GM19328 (cell line): ENCODE data around the gene SLC8A1.

Source experiments
- ATAC-seq: cut with Tn5 transposase; IDR thresholded peaks from one replicate; pipeline ENCODE4 v1.9.1; 2021; ENCODE audit warnings: mild to moderate bottlenecking, moderate library complexity; ENCODE audit not compliant: unreplicated experiment

Gene SLC8A1

DNA sequence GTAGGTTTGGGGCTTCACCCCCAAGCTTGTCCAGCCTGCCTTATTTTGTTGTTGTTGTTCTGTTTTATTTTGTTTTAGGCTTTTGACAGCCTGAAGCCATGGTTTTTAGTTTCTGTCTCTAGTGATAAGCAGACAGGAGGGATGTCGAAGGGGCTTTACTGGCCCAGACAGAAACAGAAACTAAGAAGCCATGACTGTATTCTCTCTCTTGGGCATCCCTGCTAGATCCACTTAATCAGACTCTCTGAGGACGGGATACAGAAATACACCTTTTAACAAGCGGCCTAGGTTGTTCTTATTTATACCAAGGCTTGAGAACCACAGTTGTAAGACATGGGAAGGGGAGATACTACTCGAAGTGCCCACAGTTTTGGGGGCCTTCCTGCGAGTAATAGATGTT lies 330.9 kb downstream of the SLC8A1 start:
- no peak for ATAC-seq

DNA sequence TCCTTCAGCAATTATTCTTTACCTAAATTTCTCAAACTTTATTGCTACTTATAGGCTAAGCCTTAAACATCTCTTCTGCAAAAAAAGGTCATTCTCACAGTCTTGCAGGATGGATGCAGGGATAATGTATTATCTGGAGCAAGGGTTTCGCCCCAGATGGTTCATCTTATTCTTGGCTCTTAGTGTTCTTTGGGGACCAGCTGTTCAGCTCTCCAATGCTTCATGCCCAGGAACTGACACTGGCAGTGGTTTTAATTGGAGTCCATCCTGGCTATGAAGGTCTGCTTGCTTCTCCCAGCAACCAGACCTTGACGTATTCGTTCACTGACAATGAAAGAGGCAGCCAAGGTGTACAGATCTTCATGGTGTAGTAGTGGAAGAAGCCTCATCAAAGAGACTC lies 331.9 kb downstream of the SLC8A1 start:
- no peak for ATAC-seq

DNA sequence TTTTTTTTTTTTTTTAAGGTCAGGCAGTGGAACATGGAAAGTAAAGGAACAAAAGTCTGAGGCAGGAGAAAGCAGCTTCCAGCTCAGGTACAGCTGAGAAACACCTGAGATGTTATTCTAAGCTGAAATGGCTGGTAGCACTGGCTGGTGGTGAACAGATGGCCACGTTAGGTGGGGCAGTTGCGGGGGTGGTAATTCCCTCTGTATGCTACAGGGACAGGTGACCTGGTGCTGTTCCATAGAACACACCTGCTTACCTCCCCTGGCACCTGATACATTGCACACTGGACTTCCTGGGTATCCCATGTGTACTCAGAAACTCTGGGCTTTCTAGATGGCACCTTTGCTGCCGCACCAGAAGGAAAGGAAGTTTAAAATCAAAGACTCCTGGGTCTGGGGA lies 333.3 kb downstream of the SLC8A1 start:
- no peak for ATAC-seq

DNA sequence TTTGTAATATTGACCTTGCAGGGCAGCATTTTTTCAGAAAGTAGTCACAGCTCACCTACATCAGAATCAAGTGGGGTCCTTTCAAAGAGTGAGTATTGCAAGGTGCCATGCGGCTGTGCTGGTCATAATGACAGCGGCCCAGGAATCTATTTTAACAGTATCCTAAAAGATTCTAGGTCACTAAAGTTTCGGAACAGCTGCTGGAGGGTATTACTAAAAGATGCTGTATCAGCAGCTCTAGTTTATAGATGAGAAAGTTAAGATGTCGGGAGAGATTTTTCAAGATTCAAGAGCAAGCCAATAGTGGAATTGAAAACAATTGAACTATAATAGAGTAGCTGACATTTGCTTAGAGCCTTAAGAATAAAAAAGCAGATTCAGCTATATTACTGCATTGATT lies 336.0 kb downstream of the SLC8A1 start:
- ATAC-seq, result no peak

DNA sequence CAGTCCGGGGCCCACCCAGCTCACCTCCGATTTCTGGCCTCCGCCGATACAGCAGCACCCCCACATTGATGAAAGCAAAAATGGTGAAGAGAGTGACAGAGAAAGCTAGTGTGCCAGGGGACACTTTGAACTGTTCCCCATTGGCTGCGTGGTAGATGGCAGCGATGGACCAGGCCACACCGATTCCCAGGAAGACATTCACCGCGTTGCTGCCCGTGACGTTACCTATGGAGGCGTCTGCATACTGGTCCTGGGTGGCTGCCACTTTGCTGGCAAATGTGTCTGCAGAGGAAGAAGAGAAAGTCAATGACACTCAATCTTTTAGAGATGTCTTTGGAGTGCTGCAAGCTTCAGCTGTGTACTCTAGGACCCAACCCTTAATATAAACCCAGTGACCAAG lies 336.5 kb downstream of the SLC8A1 start:
- ATAC-seq, result no peak

DNA sequence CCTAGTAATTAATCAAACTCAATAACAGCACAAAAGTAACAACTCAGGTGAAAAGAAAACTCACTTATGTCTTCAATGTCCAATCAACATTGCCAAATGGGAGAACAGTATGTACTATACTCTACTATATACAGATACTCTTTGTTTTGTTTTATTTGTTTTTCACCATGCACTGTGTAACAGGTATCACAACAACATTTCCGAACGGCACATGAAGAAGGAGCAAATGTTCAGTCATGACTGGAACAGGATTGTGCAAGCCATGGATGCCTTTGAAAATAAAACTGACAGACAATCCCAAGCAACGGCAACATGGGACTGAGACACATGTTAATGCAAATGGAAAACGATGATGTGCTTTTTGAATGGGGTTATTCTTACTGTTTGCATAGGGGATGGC lies 337.9 kb downstream of the SLC8A1 start:
- ATAC-seq, result no peak

DNA sequence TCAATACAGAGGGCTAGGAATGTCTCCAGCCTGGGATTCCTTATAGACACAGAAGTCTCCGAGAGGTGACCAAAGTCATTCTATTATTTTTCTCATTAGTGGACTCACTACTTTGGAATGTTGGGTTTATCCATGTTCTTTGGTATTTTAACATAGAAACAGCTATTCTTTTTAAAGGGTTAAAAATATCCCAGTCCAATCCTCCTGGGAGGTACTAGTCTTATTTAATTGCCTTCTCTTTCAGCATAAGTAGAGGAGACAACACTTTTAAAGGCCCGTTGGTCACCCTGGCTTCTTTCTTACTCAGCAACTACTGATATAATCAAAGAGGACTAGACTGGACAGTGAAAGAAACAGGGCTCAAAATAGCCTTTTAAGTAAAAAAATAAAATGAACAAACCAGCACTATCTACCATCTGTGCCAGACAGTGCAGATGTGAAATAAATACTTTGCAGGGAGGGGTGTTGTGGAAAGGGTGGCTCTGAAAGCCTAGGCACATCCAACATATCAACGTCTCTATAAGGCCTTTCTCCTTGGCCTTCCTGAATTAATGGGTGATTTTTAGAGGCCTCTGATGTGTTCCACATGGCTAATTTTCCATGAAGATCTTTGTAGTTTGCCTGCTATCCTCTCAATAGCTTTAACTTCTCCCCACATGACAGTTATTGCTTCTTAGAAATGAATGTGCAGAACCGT lies 338.5 kb downstream of the SLC8A1 start:
- ATAC-seq, result no peak

DNA sequence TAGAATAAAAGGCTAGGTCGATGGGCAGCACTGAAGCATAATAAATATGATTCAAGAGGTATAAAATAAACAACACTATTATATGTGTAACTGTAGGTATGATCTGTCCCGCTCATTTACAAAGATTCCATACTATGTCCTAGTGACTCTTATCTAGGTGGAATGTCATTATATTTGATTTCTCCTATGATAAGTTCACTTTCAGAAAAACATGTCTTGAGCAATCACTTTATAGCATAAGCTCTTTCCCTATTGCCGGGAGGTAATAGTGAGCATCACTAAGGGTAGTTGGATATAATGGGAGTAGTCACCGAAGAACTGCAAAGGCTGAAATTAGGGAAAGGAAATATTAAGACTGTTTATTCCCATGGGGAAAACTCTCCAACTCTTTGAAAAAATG lies 342.5 kb downstream of the SLC8A1 start:
- ATAC-seq, result no peak

DNA sequence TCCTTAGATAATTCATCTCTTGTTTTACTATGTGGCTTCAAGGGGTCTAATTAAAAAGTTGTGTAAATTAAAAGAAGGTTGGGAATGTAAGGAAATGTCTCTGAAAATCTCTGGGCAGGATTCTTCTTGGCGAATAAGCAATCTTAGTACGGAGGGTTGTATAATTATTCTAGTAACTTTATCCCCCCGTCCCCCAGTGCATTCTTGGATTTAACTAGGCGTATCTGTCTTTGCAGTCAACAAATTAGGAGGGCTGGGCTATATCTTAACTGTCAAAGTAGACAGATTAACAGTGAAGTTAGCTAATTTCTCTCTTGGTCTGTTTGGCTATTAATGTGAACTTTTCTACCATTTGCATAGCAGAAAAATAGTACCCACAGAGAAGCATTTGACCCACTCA lies 343.0 kb downstream of the SLC8A1 start:
- no peak for ATAC-seq

DNA sequence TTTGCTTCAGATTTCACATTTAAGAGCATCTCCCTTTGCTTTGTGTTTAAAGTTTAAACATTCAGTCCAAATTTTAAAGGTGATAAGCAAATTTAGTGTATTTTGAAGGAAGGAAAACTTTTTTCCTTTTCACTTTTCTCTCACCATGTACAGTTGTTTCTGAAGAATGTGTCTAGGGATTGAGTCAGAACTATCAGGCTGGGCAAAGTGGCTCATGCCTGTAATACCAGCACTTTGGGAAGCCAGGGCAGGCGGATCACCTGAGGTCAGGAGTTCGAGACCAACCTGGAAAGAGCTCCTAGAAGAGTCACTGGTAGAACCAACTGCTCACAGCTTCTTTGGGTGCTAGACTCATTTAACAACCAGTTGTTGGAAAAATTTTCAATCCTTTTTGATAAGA lies 345.8 kb downstream of the SLC8A1 start:
- ATAC-seq, result no peak

DNA sequence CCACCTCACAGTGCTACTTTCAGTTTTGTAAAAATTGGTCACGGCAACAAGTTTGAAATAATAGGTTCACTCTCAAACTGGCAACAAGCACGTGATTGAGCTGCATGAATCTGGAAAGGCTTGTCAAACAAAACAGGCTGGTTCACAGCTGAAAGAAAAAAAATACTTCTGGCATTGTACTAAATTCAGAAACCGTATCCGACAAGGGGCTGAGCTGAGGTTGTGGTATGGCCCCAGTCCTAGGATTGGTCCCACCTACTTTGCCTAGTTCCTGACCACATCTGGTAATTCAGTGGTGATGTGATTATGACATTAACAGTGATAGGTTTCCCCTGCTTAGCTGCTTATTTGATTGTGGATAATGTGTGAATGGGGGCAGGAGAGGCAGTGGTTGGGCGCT lies 346.3 kb downstream of the SLC8A1 start:
- ATAC-seq, result no peak

DNA sequence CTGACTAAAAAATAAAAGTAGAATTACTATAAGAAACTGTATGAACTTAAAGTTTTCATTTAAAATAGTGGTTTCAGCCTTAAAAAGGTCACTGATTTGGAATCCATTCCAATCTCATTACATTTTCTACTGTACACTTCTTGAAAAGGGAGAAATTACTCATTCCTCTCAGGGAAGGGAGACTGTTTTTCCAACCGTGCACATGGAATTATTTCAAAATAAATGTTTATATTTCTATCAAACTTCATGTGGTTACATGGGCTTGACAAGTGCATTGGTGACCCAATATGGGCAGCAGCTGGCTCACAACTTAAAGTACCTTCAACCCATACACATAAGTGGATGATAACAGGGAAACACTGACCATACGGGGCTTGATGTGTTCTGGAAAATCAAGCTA lies 348.3 kb downstream of the SLC8A1 start:
- no peak for ATAC-seq

DNA sequence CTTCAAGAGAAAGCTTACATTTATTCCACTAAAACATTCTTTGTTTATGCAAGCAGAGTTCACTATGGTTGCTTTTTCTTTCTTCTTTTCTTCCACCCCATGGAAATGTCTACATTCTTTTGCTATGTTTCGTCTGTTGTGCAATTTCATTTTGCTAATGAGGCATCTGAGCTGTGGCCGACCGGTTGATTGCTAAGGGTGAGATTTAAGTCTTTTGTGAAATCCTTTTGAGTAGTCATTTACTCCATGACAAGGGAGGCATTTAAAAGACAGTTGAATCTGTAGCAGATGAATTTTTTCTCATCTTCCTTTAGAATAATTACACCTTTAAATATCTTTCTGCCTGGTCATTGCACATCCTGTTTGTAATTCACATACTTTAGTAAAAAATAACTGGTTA lies 348.7 kb downstream of the SLC8A1 start:
- no peak for ATAC-seq

DNA sequence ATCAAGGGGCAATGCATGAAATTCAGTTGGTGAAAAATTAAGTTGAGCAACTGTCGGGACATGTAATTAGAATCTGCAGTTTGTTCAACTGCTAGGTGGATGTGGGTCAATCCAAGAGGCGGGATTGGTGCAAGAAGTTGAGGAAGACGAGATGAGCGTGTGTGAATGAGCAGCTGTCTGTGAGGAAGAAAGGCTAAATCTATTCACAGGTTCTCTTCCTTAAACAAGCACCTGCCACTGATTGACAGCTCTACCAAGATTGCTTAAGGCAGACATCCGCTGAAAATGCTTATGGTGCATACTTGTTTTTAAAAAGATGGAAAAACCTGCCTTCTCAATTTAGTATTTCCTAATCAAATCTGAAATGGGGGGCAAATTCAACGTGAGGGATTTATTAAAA lies 349.4 kb downstream of the SLC8A1 start:
- no peak for ATAC-seq

DNA sequence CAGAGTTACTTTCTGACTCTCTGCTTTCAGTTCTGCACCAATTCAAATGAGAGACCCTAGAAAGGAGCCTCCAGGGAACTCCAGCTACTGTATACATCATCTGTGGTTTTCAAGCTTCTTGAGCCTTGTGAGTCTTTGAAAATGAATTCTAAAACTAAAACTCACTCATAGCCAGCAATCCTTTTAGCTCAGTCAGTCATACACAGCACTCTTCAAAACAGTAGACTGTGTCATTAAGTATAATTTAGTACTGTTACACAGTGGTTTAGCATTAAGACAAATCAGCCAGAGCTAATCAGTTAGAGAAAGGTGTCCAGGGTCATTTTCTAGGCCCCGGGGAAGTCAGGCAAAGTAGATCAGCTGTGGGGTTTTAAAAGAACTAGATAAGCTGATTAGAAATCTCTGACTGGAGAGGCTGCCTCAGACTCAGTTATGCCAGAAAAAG lies 350.7 kb downstream of the SLC8A1 start:
- no peak for ATAC-seq

DNA sequence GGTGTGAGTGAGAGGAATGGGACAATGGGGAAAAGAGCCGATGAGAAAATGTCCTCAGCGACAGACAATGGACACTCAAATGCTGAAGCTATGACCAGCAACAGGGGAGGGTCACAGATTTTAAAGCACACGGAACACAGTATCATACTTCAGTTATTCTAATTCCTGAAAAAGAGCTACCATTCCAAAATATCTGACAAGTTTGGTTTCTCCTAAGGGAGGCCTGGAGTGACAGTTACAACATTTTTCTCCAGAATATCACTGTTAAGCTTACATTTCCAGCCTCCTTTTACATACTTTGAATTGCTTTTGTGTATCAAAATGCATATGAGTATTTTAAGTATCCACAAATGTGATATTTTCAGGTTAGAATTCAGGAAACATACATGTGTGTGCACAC lies 351.2 kb downstream of the SLC8A1 start:
- no peak for ATAC-seq

DNA sequence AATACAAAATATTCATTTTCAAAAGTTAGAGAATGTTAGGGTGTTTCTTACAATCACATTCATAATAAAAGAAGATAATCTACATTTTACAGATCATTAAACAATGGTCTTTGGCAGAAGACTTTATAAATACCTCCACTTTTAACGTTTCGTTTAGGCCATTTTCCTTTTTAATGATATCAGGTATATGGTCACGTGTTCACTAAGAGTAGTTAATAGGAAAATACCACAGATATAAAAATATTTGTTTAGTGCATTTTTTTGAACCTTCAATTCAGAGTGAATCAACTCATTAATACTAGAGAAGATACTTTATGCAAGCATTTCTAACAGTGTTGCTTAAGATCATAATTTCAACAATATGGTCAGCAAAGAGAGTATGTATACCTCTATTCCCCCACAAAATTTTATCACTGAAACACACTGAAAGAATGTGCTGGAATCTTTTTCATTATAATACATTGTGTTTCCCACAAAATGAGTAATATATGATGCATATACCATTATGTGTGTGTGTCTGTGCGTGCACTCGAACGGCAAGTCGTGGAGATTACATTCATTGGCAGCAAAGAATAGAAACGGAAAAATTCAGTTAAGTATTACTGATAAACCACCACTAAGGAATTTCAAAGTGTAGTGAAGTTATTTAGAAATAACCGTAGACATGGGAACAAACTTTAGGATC lies 353.0 kb downstream of the SLC8A1 start:
- no peak for ATAC-seq

DNA sequence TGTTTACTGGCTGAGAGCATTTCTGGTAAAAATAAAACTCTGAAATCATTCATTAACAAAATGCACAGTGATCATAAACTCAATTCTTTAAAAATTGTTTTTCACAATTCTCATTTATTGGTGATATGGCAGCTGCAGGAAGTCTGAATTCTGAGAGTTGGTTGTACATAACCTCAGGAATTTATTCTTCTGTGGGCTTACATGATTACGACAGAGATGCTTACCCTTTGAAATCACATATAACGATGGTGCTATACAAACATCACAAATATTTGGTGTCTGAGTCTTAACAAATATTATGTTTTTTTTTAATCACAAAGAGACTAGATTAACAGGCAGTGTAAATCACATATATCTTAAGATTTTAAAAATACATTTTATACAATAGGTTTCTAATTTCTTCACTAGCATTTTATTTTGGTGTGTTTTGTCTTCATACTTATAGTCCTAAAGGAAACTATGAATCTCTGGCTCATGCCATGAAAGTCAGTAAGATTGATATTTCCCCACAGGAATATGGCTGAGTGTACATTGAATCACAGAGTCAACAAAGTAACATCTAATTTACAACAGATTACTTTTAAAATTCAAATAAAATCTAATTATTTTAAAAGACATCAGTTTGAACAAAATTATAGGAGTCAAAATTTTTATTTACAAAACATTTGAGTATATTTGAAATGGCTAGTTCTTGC lies 354.1 kb downstream of the SLC8A1 start:
- ATAC-seq, result no peak

DNA sequence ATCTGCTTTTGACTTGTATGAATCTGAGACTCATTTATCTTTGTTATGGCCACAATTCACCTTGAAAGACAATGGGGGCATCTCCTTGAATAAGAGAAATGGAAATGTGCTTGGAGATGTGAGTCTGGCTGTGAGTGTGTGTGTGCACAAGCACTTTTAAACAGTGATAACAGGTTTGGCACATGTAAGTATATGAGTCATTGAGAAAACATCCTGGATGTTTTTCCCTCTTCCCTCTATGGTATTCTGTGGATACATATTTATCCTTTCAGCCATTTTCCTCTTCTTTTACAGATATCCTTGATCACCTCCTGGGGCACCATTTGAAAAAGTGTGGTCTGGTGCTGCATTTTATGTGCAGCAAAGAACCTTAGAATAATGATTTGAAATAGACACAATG lies 355.5 kb downstream of the SLC8A1 start:
- no peak for ATAC-seq

DNA sequence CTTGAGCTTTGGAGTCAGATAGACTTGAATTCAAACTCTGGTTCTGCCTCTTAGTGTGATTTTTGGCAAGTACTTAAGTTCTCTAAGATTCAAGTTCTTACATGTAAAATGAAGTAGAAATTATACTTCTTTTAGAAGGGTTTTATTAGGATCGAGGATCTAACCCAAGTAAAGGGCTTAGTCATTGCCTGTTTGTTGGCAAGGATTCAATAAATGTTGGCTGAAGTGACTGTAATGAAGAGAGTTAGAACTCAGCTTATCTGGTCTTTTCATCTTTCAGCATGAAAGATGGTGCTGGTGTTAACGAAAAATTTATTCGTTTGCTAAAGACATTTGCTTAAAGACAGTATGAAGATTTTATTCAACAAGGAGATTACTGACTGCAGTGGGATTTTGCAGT lies 356.9 kb downstream of the SLC8A1 start:
- no peak for ATAC-seq

DNA sequence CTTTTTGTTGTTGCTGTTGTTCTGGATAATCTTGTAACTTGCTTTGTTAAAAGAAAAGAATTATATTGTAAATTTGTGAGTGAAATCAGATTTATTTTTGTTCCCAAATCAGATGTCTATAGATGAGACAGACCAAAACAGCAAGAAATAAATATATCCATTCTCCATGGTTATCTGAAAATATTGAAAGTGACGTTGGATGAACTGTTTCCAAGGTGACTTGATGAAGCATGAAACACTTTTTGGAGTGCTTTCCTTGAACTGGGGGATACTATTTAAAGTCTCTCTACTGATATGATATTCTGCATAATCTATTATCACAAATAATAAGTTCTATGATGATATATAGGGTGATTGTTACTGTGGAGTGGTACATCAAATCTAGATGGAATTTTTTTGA lies 357.4 kb downstream of the SLC8A1 start:
- no peak for ATAC-seq

DNA sequence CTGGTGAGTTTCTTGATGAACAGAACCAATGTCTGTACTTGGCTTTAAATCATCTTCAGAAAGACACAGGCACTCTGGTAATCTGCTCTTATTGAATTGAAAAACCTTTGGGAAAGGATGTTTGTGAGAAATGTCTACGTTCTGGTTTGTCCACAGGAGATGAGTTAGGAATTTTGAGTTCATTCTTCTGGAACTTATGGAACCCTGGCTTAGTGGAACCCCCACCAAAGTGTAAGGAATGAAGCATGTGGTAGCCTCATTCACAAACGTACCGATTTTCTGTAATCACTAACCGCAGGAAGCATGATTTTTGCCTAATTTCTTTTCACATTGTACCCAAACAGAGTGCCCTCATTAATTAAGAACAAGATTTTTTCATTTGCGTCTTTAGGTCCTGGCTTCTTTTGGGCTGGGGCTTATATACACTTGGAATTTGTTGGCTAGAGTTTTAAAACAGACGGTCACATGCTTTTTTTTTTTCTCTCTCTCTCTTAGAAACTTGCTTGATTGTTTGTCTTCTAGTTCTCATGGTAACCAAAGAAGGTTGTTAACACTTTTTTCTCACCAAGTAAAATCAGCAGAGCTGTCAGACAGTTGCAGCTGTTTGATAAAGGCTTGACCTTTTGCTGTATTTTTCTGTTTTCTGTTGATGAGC lies 358.7 kb downstream of the SLC8A1 start:
- ATAC-seq, result no peak
